H9 (cell line): ENCODE data around the gene TNRC6C. TPM values are rescaled to one million over a fixed set of nuclear protein-coding genes. Genes with fewer than 3 reads are reported as not detected.

Source experiments
- DNase-seq: peaks from one replicate; pipeline ENCODE4 v3.0.0-alpha.2; 2017
- H2AFZ ChIP-seq: one replicate; pipeline ENCODE4 v1.6.1; 2013; ENCODE audit warnings: mild to moderate bottlenecking, low read length, control low read depth, moderate library complexity
- H2AK5ac ChIP-seq: 2 replicates; pipeline ENCODE4 v1.6.1; 2013; ENCODE audit warnings: low read length, control low read depth, mixed read lengths; ENCODE audit not compliant: insufficient read length
- H2BK120ac ChIP-seq: one replicate; pipeline ENCODE4 v1.6.1; 2013; ENCODE audit warnings: low read depth, mild to moderate bottlenecking, low read length, control low read depth, inconsistent platforms; ENCODE audit not compliant: poor library complexity, severe bottlenecking
- H2BK12ac ChIP-seq: 2 replicates; pipeline ENCODE4 v1.6.1; 2013; ENCODE audit warnings: low read length, control low read depth, mixed read lengths, low read depth; ENCODE audit not compliant: insufficient read length
- H2BK15ac ChIP-seq: 2 replicates; pipeline ENCODE4 v1.6.1; 2013; ENCODE audit warnings: low read depth, low read length, control low read depth
- H2BK20ac ChIP-seq: one replicate; pipeline ENCODE4 v1.6.1; 2013; ENCODE audit warnings: low read depth, mild to moderate bottlenecking, low read length, control low read depth, inconsistent platforms; ENCODE audit not compliant: poor library complexity, severe bottlenecking
- H2BK5ac ChIP-seq: 2 replicates; pipeline ENCODE4 v1.6.1; 2013; ENCODE audit warnings: low read length, control low read depth, mixed read lengths; ENCODE audit not compliant: insufficient read length
- H3K14ac ChIP-seq: 2 replicates; pipeline ENCODE4 v1.6.1; 2013; ENCODE audit warnings: low read length, control low read depth; ENCODE audit not compliant: insufficient read depth
- H3K18ac ChIP-seq: 2 replicates; pipeline ENCODE4 v1.6.1; 2013; ENCODE audit warnings: low read depth, mild to moderate bottlenecking, mixed read lengths, low read length, control low read depth; ENCODE audit not compliant: insufficient read length
- H3K23ac ChIP-seq: 2 replicates; pipeline ENCODE4 v1.6.1; 2013; ENCODE audit warnings: low read length, control low read depth, mixed read lengths, low read depth; ENCODE audit not compliant: insufficient read length
- H3K23me2 ChIP-seq: 2 replicates; pipeline ENCODE4 v1.6.1; 2013; ENCODE audit warnings: low read depth, mild to moderate bottlenecking, mixed read lengths, low read length, control low read depth; ENCODE audit not compliant: insufficient read length, poor library complexity, severe bottlenecking
- H3K27ac ChIP-seq: 2 replicates; pipeline ENCODE4 v1.5.1; 2013; ENCODE audit warnings: low read length, control low read depth, mixed read lengths, low read depth; ENCODE audit not compliant: insufficient read length
- H3K27me3 ChIP-seq: 2 replicates; pipeline ENCODE4 v1.6.1; 2013; ENCODE audit warnings: low read length, control low read depth, inconsistent platforms; ENCODE audit not compliant: insufficient read depth
- H3K4ac ChIP-seq: 2 replicates; pipeline ENCODE4 v1.6.1; 2013; ENCODE audit warnings: low read depth, mild to moderate bottlenecking, control low read depth, inconsistent platforms, low read length, moderate library complexity
- H3K4me1 ChIP-seq: 2 replicates; pipeline ENCODE4 v1.6.1; 2013; ENCODE audit warnings: low read length, control low read depth, inconsistent platforms; ENCODE audit not compliant: insufficient read depth
- H3K4me2 ChIP-seq: 2 replicates; pipeline ENCODE4 v1.6.1; 2013; ENCODE audit warnings: low read length, control low read depth, mixed read lengths; ENCODE audit not compliant: insufficient read length, insufficient read depth
- H3K56ac ChIP-seq: 2 replicates; pipeline ENCODE4 v1.6.1; 2013; ENCODE audit warnings: low read depth, mild to moderate bottlenecking, mixed read lengths, low read length, control low read depth; ENCODE audit not compliant: insufficient read length
- H3K79me1 ChIP-seq: 2 replicates; pipeline ENCODE4 v1.6.1; 2013; ENCODE audit warnings: low read depth, mild to moderate bottlenecking, moderate library complexity, low read length, control low read depth, inconsistent platforms; ENCODE audit not compliant: insufficient read depth, poor library complexity, severe bottlenecking
- H3K79me2 ChIP-seq: 2 replicates; pipeline ENCODE4 v1.6.1; 2013; ENCODE audit warnings: low read length, control low read depth, inconsistent platforms; ENCODE audit not compliant: insufficient read depth
- H3K9ac ChIP-seq: 2 replicates; pipeline ENCODE4 v1.6.1; 2013; ENCODE audit warnings: low read length, control low read depth, mixed read lengths; ENCODE audit not compliant: insufficient read length; ENCODE audit errors: extremely low read depth
- H3K9me3 ChIP-seq: one replicate; pipeline ENCODE4 v1.6.1; 2013; ENCODE audit warnings: low read depth, low read length, inconsistent platforms; ENCODE audit not compliant: control insufficient read depth
- H3T11ph ChIP-seq: one replicate; pipeline ENCODE4 v1.6.1; 2013; ENCODE audit warnings: mild to moderate bottlenecking, low read length, control low read depth, inconsistent platforms
- H4K20me1 ChIP-seq: one replicate; pipeline ENCODE4 v1.6.1; 2013; ENCODE audit not compliant: control insufficient read depth, insufficient read length, insufficient read depth
- H4K5ac ChIP-seq: 2 replicates; pipeline ENCODE4 v1.6.1; 2013; ENCODE audit warnings: low read depth, mild to moderate bottlenecking, mixed read lengths, low read length, control low read depth; ENCODE audit not compliant: insufficient read length
- H4K8ac ChIP-seq: replicated peaks from 2 replicates; pipeline ENCODE4 v1.6.1; 2013; ENCODE audit warnings: low read length, control low read depth, mixed read lengths, low read depth; ENCODE audit not compliant: insufficient read length
- H4K91ac ChIP-seq: 2 replicates; pipeline ENCODE4 v1.6.1; 2013; ENCODE audit warnings: low read depth, mild to moderate bottlenecking, moderate library complexity, mixed read lengths, low read length, control low read depth; ENCODE audit not compliant: insufficient read length
- H3K27ac Mint-ChIP-seq, 3 experiments: 2 replicates in 2 of 3; 3 replicates in 1 of 3; pipeline ENCODE4 v1.8.0; 2020 to 2021; ENCODE audit warnings: mixed read lengths in 3 of 3, mild to moderate bottlenecking in 1 of 3, moderate library complexity in 1 of 3
- H3K27me3 Mint-ChIP-seq: 2 replicates; pipeline ENCODE4 v1.8.0; 2021; ENCODE audit warnings: low read depth, mild to moderate bottlenecking, moderate library complexity, mixed read lengths
- H3K36me3 Mint-ChIP-seq, 3 experiments: 2 replicates in 2 of 3; 3 replicates in 1 of 3; pipeline ENCODE4 v1.8.0; 2020 to 2021; ENCODE audit warnings: low read depth in 3 of 3, mixed read lengths in 3 of 3; ENCODE audit not compliant: insufficient read depth in 1 of 3
- H3K4me1 Mint-ChIP-seq, 2 experiments: 2 replicates each; pipeline ENCODE4 v1.8.0; 2020; ENCODE audit warnings: mixed read lengths in 2 of 2
- H3K4me3 Mint-ChIP-seq, 2 experiments: 2 replicates in 1 of 2; 3 replicates in 1 of 2; pipeline ENCODE4 v1.8.0; 2020 to 2021; ENCODE audit warnings: mild to moderate bottlenecking in 2 of 2, mixed read lengths in 2 of 2, moderate library complexity in 1 of 2
- H3K9me3 Mint-ChIP-seq, 2 experiments: 2 replicates in 1 of 2; 3 replicates in 1 of 2; pipeline ENCODE4 v1.8.0; 2020; ENCODE audit warnings: mild to moderate bottlenecking in 2 of 2, mixed read lengths in 2 of 2, moderate library complexity in 1 of 2
- CTCF ChIP-seq: fragments of 200-600 bp; sonication (generic); conservative IDR thresholded peaks from 3 replicates; pipeline ENCODE4 v1.8.0; 2021; ENCODE audit warnings: antibody characterized with exemption, mild to moderate bottlenecking
- WGBS: extraction: QIAGEN DNeasy Blood & Tissue Kit; methylation state at CpG from one replicate; pipeline ENCODE4 v1.1.7; 2013; ENCODE audit warnings: missing lambda C conversion rate, low lambda C conversion rate, mixed read lengths; ENCODE audit not compliant: insufficient read length; ENCODE audit errors: extremely low coverage; 5-methylcytosine and 5-hydroxymethylcytosine counted together
- total RNA-seq: library from RNA; stranded (reverse); gene quantifications from 2 replicates; pipeline ENCODE4 v1.2.1, GENCODE V29; 2021

Gene TNRC6C
- total RNA-seq, 1 experiment from 2014 or later = 24.7 TPM

- Mint-ChIP-seq H3K9me3 (no peaks in the 10 kb centered on the region; a peak in 2 of 5 replicates), H3K4me1 (peaks cover 24% of the 10 kb centered on the region in 2 experiments)
- no peak for TF ChIP-seq CTCF
Observed at GRCh38 chr17:78125976-78126894, 167.7 kb downstream of the TNRC6C start.

More at GRCh38 chr17:78125976-78126894, 167.7 kb downstream of the TNRC6C start:
- Histone ChIP-seq H2BK12ac (no peak overlapping the region), H2BK15ac (no peak overlapping the region), H2BK5ac (no peak overlapping the region), H3K18ac (no peak overlapping the region), H3K4me2 (no peak overlapping the region), H3K27ac (no peak overlapping the region), H3K79me1 (no peaks in the 10 kb centered on the region), H3K9me3 (no peaks in the 10 kb centered on the region), H3K9ac (no peak overlapping the region), H3K56ac (no peak overlapping the region), H3K4me1 (peaks cover 10% of the 10 kb centered on the region; the same call in 1 of the 2 replicates), H4K8ac (no peak overlapping the region), H3K23ac (no peak overlapping the region), H3K4ac (no peak overlapping the region), H4K5ac (no peak overlapping the region), H4K91ac (no peak overlapping the region), H2AFZ (no peak overlapping the region), H3K27me3 (no peaks in the 10 kb centered on the region; the same call in 1 of the 2 replicates), H2BK120ac (no peak overlapping the region), H2AK5ac (no peak overlapping the region), H3K14ac (no peak overlapping the region; the same call in 1 of the 2 replicates), H3K79me2 (no peaks in the 10 kb centered on the region; the same call in 1 of the 2 replicates), H3K23me2 (peaks cover 19% of the 10 kb centered on the region), H3T11ph (no peak overlapping the region), H4K20me1 (no peaks in the 10 kb centered on the region), H2BK20ac (no peak overlapping the region)
- Mint-ChIP-seq H3K27me3 (peaks cover 4% of the 10 kb centered on the region), H3K4me3 (no peak overlapping the region; a peak in 2 of 5 replicates), H3K36me3 (peaks cover 7 to 22% (median 17%) of the 10 kb centered on the region in 3 experiments), H3K27ac (no peak overlapping the region; a peak in 1 of 7 replicates)
- DNase-seq = no peak
- no CpG with 5 or more reads among the region's 25 CpGs for WGBS
